ENCODE results near the gene RAD51B.
A peak's percentile ranks its signal among the peaks of the same experiment; 100 is the strongest.

The RAD51B gene

GRCh38 chr14:68704736-68705720, 885.4 kb downstream of the RAD51B start:
- DNase-seq = no peak

- no peak for DNase-seq
Observed at GRCh38 chr14:68705741-68706283, 886.2 kb downstream of the RAD51B start.

- no peak for DNase-seq
Observed at GRCh38 chr14:68707482-68707881, 887.9 kb downstream of the RAD51B start.

- DNase-seq = no peak
Observed at GRCh38 chr14:68708343-68708742, 888.8 kb downstream of the RAD51B start.

GRCh38 chr14:68709007-68709406, 889.4 kb downstream of the RAD51B start:
- no peak for DNase-seq

GRCh38 chr14:68710776-68711175, 891.2 kb downstream of the RAD51B start:
- DNase-seq = no peak

GRCh38 chr14:68711561-68712309, 892.2 kb downstream of the RAD51B start:
- peak; percentile 26 for DNase-seq

GRCh38 chr14:68712703-68713370, 893.3 kb downstream of the RAD51B start:
- no peak for DNase-seq

GRCh38 chr14:68713782-68714181, 894.2 kb downstream of the RAD51B start:
- no peak for DNase-seq

- DNase-seq = no peak
Observed at GRCh38 chr14:68714991-68715924, 895.7 kb downstream of the RAD51B start.

- no peak for DNase-seq
Observed at GRCh38 chr14:68716698-68717097, 897.1 kb downstream of the RAD51B start.

GRCh38 chr14:68718023-68718990, 898.7 kb downstream of the RAD51B start:
- DNase-seq = no peak

GRCh38 chr14:68719634-68720384, 900.2 kb downstream of the RAD51B start:
- DNase-seq = peak; percentile 89

GRCh38 chr14:68722186-68722585, 902.6 kb downstream of the RAD51B start:
- DNase-seq = no peak

GRCh38 chr14:68722968-68723566, 903.5 kb downstream of the RAD51B start:
- no peak for DNase-seq

- no peak for DNase-seq
Observed at GRCh38 chr14:68723808-68724268, 904.3 kb downstream of the RAD51B start.

- no peak for DNase-seq
Observed at GRCh38 chr14:68724914-68725313, 905.3 kb downstream of the RAD51B start.

- DNase-seq = no peak
Observed at GRCh38 chr14:68726093-68726695, 906.6 kb downstream of the RAD51B start.
